Breast epithelium (tissue), 4 donors: ENCODE measurements around the gene GABRR2. TPM values are rescaled to one million over a fixed set of nuclear protein-coding genes. Genes with fewer than 3 reads are reported as not detected.

ENCODE experiments used
- DNase-seq, 2 donors: peaks; one replicate each; pipeline ENCODE4 v3.0.0-alpha.2; 2019; ENCODE audit warnings: low spot score in 2 of 2
- H3K27ac ChIP-seq, 2 donors: fragments of 200-600 bp; sonication (generic) in 1 of 2; one replicate each; pipeline ENCODE4 v1.5.1; 2016 to 2019; ENCODE audit warnings: mild to moderate bottlenecking in 1 of 2
- H3K27me3 ChIP-seq, 2 donors: fragments of 200-600 bp; sonication (generic) in 1 of 2; one replicate each; pipeline versions ENCODE4 v1.5.1 to v1.6.0; 2017 to 2019; ENCODE audit warnings: control low read depth in 1 of 2, mild to moderate bottlenecking in 1 of 2
- H3K36me3 ChIP-seq: fragments of 200-600 bp; one replicate; pipeline ENCODE4 v1.5.1; 2019
- H3K4me1 ChIP-seq, 2 donors: fragments of 200-600 bp; sonication (generic); one replicate each; pipeline ENCODE4 v1.5.1; 2016 to 2019; ENCODE audit warnings: control low read depth in 1 of 2
- H3K4me3 ChIP-seq, 3 donors: fragments of 200-600 bp; sonication (generic); 1 replicate in 2 of 3; 2 replicates in 1 of 3; pipeline ENCODE4 v1.5.1; 2016 to 2019; ENCODE audit warnings: mild to moderate bottlenecking in 3 of 3, moderate library complexity in 2 of 3
- H3K9me3 ChIP-seq, 2 donors: fragments of 200-600 bp; sonication (generic) in 1 of 2; one replicate each; pipeline ENCODE4 v1.5.1; 2016 to 2019; ENCODE audit warnings: control low read depth in 1 of 2
- CTCF ChIP-seq, 3 donors: fragments of 450-650 bp; IDR thresholded peaks; one replicate each; pipeline ENCODE4 v1.5.1; 2016 to 2017; ENCODE audit warnings: antibody characterized with exemption in 3 of 3, mild to moderate bottlenecking in 3 of 3, moderate library complexity in 3 of 3
- POLR2A ChIP-seq: fragments of 450-650 bp; IDR thresholded peaks from one replicate; pipeline ENCODE4 v1.6.1; 2016; ENCODE audit warnings: antibody characterized with exemption, mild to moderate bottlenecking, moderate library complexity
- POLR2AphosphoS5 ChIP-seq, 3 donors: sonication (generic); formaldehyde crosslinking; IDR thresholded peaks; one replicate each; pipeline ENCODE4 v1.6.1; 2017; ENCODE audit warnings: antibody characterized with exemption in 3 of 3
- intact Hi-C: fragments of 100-400 bp; cut with DNase I; formaldehyde crosslinking; loops from one replicate; pipeline ENCODE4 v1.15.1; 2023; ENCODE audit warnings: low total_unique reads
- total RNA-seq, 3 donors: library from RNA; depleted of rRNA; stranded (reverse); fragments of >200 nt; gene quantifications; one replicate each; pipeline ENCODE4 v1.1.0, GENCODE V29; 2016

GABRR2 gene
- total RNA-seq, 3 donors from 2014 or later, result 0.32 to 3.3 (median 2.3) TPM

GRCh38 chr6:89291256-89291819 lies 23.8 kb downstream of the GABRR2 start:
- H3K27me3 ChIP-seq, result no peaks in the 10 kb centered on the region
- H3K4me3 ChIP-seq, result no peak overlapping the region
- H3K4me1 ChIP-seq, result no peaks in the 10 kb centered on the region
- no peaks in the 10 kb centered on the region for H3K9me3 ChIP-seq
- H3K36me3 ChIP-seq, result no peaks in the 10 kb centered on the region
- DNase-seq, result no peak
- no peak overlapping the region for H3K27ac ChIP-seq
- intact Hi-C loops, result no loop called here
- TF ChIP-seq CTCF (IDR thresholded peaks at IDR 0.05) (no peak), POLR2AphosphoS5 (IDR thresholded peaks at IDR 0.05) (no peak), POLR2A (no peak)

GRCh38 chr6:89290401-89291155 lies 24.5 kb downstream of the GABRR2 start:
- Histone ChIP-seq H3K27me3 (no peaks in the 10 kb centered on the region), H3K4me1 (no peaks in the 10 kb centered on the region), H3K27ac (no peak overlapping the region), H3K36me3 (no peaks in the 10 kb centered on the region), H3K9me3 (no peaks in the 10 kb centered on the region), H3K4me3 (no peak overlapping the region)
- intact Hi-C loops, result no loop called here
- no peak for DNase-seq
- TF ChIP-seq CTCF (IDR thresholded peaks at IDR 0.05) (no peak), POLR2AphosphoS5 (IDR thresholded peaks at IDR 0.05) (no peak), POLR2A (no peak)

- intact Hi-C loops, result no loop called here
- Histone ChIP-seq H3K27me3 (no peaks in the 10 kb centered on the region), H3K4me3 (no peak overlapping the region), H3K36me3 (no peaks in the 10 kb centered on the region), H3K4me1 (no peaks in the 10 kb centered on the region), H3K9me3 (no peaks in the 10 kb centered on the region), H3K27ac (no peak overlapping the region)
- TF ChIP-seq POLR2AphosphoS5 (IDR thresholded peaks at IDR 0.05), result no peak
- no peak for TF ChIP-seq CTCF (IDR thresholded peaks at IDR 0.05)
- TF ChIP-seq POLR2A, result no peak
- DNase-seq, result no peak
Measured at GRCh38 chr6:89289710-89290109, 25.4 kb downstream of the GABRR2 start.

- Histone ChIP-seq H3K4me3 (no peak overlapping the region), H3K27ac (no peak overlapping the region), H3K36me3 (no peaks in the 10 kb centered on the region), H3K9me3 (no peaks in the 10 kb centered on the region), H3K4me1 (no peaks in the 10 kb centered on the region), H3K27me3 (no peaks in the 10 kb centered on the region)
- no peak for DNase-seq
- TF ChIP-seq CTCF (IDR thresholded peaks at IDR 0.05) (no peak), POLR2AphosphoS5 (IDR thresholded peaks at IDR 0.05) (no peak), POLR2A (no peak)
- intact Hi-C loops, result no loop called here
Measured at GRCh38 chr6:89287351-89288028, 27.6 kb downstream of the GABRR2 start.

GRCh38 chr6:89286516-89286915 lies 28.6 kb downstream of the GABRR2 start:
- Histone ChIP-seq H3K27me3 (no peaks in the 10 kb centered on the region), H3K36me3 (no peaks in the 10 kb centered on the region), H3K27ac (no peak overlapping the region), H3K4me3 (no peak overlapping the region), H3K4me1 (no peaks in the 10 kb centered on the region), H3K9me3 (no peaks in the 10 kb centered on the region)
- intact Hi-C loops, result no loop called here
- no peak for DNase-seq
- TF ChIP-seq POLR2AphosphoS5 (IDR thresholded peaks at IDR 0.05), result no peak
- TF ChIP-seq CTCF (IDR thresholded peaks at IDR 0.05), result no peak
- TF ChIP-seq POLR2A, result no peak
